ENCODE data around the gene EIF4G2.

EIF4G2 gene

GRCh38 chr11:10770626-10771254, 38.0 kb downstream of the EIF4G2 start:
- DNase-seq: peak; percentile 19 to 33

- no peak for DNase-seq
These were observed 44.3 kb downstream of the EIF4G2 start for GRCh38 chr11:10764412-10764811.

- DNase-seq: no peak
These were observed 45.0 kb downstream of the EIF4G2 start for GRCh38 chr11:10763766-10764165.

- DNase-seq: no peak
These were observed 45.8 kb downstream of the EIF4G2 start for GRCh38 chr11:10762913-10763421.

GRCh38 chr11:10762185-10762584, 46.5 kb downstream of the EIF4G2 start:
- DNase-seq: no peak

- no peak for DNase-seq
These were observed 47.5 kb downstream of the EIF4G2 start for GRCh38 chr11:10761085-10761698.

- DNase-seq: no peak
These were observed 49.8 kb downstream of the EIF4G2 start for GRCh38 chr11:10758957-10759356.

- no peak for DNase-seq
These were observed 56.2 kb downstream of the EIF4G2 start for GRCh38 chr11:10752486-10752885.

GRCh38 chr11:10752061-10752460, 56.7 kb downstream of the EIF4G2 start:
- no peak for DNase-seq

- DNase-seq: no peak
These were observed 57.2 kb downstream of the EIF4G2 start for GRCh38 chr11:10751581-10751940.

- DNase-seq: peak; percentile 92 to 95
These were observed 57.7 kb downstream of the EIF4G2 start, which contains the start of gene CTR9 for GRCh38 chr11:10750838-10751580. Gene CTR9, plus strand, starts transcription at chr11:10751246. Its CDS starts 167 bp downstream, at chr11:10751413.

- DNase-seq: no peak
These were observed 59.2 kb downstream of the EIF4G2 start for GRCh38 chr11:10749476-10749875.

- DNase-seq: no peak
These were observed 61.0 kb downstream of the EIF4G2 start for GRCh38 chr11:10747733-10748132.
